Midbrain (tissue), 1 donor: ENCODE data around the gene CCL17.
A peak's percentile ranks its signal among the peaks of the same experiment; 100 is the strongest.
"Not testable (repeated sequence)": the region's sequence is repeated elsewhere in the genome, so short reads cannot be mapped to it uniquely, and the experiment has no call there.

Experiments used
- DNase-seq: peaks from one replicate; lab custom pipeline; 2025; lab: John Stamatoyannopoulos, UW

CCL17 gene

GRCh38 chr16:57396786-57397185 lies 7.8 kb upstream of the CCL17 start:
- DNase-seq = no peak

- DNase-seq = not testable (repeated sequence)
These were observed 7.1 kb upstream of the CCL17 start for GRCh38 chr16:57397493-57397892.

DNA sequence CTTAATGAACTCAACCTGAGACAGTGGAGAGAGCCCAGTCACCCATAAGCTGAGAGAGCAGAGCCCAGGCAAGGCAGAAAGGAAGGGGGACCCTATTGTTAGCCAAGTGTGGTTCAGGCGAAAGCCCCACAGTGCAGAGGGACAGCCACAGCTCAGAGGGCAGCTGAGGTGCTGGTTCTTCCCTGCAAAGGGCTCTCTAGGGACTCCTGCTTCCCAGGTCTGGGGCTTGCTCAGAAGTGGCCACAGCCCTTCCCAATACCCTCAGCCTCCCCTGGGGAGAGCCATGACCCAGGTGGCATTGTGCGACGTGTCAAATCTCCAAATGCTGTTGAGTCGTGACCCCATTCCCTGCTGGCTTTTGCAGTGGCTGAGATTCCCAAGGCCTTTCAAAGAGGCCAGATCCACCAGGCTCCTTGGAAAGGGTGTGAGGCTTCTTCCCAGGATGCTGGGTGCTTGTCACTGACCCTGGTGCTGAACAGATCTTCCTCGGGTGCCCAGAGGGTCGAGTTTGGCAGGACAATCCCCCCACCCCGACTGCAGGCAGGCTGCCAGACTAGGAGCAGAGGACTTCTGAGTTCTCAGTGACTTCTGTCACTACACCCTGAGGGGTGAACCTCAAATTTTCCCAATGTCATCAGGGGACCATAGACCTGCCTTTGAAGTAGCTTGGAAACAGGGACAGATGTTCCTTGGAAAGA lies 2.5 kb upstream of the CCL17 start:
- DNase-seq = no peak

- no peak for DNase-seq
These were observed 530 bp downstream of the CCL17 start for GRCh38 chr16:57405097-57405496.

- DNase-seq = no peak
These were observed 2.3 kb downstream of the CCL17 start for GRCh38 chr16:57406881-57407280.

DNA sequence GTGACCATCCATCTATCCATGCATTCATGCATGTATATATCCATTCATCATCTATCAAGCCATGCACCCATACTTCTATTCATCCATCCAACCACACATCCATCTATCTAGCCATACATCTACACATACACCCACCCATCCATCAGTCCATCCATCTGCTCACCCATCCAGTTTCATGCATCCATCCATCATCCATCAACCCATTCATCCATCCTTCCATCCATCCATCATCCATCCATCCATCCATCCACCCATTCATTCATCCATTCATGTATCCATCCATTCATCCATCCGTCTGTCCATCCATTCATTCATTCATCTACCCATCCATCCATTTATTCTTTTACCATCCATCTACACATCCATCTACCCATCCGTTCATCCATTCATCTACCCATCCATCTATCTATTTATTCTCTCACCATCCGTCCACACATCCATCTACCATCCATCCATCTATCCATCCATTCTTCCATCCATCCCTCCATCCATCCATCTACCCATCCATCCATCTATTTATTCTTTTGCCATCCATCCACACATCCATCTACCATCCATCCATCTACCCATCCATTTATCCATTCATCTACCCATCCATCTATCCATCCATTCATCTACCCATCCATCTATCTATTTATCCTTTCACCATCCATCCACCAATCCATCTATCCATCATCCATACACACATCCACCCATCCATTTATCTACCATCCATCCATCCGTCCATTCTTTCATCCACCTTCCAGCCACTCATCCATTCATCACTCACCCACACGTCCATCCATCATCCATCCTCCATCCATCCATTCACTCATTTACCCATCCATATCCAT lies 3.2 kb downstream of the CCL17 start:
- no peak for DNase-seq

- peak; percentile 16 for DNase-seq
These were observed 4.5 kb downstream of the CCL17 start for GRCh38 chr16:57409065-57409464.

DNA sequence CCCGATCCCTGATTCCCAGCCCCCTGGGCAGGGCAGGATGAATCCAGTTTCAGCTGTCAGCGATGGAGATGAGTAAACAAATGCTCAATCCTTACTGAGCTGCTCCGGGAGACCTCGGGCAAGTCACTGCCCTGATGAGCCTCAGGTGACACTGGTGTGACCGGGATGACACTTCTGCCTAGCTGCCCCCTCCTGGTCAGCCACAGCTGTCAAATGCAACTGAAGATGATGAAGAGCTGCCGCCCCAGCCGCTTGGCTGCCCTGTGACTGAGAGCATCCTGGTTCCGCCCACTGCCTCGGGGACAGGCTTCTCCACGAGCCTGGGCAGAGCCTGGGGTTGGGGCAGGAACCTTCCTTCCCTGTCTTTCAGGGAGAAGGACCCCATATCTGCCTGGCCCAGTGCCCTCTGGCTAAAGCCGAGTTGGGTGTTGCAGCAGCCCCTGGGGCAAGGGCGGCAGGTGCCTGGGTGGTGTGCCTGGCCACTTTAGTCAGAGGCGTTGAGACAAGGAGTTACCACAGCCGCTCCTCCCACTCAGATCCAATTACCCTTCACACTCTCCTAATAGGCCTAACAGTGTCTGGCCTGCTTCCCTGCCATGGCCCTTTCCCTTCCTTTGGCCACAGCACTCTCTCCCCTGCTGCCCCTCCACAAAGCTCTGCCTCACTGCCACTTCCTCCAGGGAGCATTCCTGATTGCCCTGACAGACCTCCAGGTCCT lies 5.5 kb downstream of the CCL17 start:
- DNase-seq = no peak

- DNase-seq = no peak
These were observed 6.9 kb downstream of the CCL17 start for GRCh38 chr16:57411362-57411976.

DNA sequence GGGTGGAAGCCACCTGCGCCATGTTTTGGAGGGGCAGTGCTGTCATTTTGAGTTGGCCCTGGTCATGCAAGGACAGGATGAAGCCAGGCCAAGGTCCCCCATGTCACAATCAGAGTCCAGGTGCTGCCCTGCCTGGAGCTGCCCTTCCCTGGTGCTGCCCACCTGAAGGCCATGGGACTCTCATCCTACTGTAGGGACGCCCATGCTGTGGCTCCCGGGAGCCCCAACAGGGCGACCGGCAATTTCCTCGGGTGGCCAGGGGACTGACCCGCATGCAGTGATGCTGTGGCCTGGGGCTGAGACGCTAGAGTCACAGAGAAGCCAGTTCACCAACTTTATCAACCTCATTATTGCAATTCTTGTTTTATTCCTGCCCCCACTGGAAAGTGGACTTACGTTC lies 8.0 kb downstream of the CCL17 start:
- no peak for DNase-seq

- no peak for DNase-seq
These were observed 8.7 kb downstream of the CCL17 start for GRCh38 chr16:57413301-57413730.

DNA sequence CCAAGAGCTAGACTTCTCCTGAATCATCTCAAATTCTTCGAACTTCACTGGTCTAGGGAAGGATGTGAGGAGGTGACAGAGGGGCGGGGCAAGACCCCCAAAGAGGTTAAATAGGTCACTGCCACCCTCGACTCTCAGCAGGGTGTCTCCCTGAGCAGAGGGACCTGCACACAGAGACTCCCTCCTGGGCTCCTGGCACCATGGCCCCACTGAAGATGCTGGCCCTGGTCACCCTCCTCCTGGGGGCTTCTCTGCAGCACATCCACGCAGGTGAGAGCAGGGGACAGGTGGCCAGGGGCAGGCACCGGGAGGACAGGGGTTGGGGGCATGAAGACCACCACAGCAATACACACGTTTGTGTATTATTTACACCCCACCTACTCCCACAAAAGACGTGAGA lies 9.2 kb downstream of the CCL17 start:
- no peak for DNase-seq

DNA sequence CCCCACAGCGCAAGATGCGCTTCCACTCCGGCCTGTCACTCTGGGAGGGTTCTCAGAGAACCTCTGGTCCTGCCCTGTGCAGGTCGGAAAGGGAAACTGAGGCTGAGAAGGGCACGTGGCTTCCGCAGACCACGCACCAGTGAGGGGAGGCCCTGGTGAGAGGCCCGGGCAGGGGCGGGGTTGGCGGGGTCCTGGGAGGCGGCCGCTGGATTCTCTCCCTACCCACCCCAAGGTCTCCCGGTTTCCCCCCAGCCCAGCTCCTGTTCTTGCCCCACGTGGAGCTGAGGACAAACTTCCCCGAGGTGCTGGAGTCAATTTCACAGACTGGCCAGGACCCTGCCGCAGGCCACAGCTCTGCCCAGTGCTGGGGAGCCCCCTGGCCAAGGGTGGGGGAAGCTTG lies 11.5 kb downstream of the CCL17 start:
- no peak for DNase-seq

DNA sequence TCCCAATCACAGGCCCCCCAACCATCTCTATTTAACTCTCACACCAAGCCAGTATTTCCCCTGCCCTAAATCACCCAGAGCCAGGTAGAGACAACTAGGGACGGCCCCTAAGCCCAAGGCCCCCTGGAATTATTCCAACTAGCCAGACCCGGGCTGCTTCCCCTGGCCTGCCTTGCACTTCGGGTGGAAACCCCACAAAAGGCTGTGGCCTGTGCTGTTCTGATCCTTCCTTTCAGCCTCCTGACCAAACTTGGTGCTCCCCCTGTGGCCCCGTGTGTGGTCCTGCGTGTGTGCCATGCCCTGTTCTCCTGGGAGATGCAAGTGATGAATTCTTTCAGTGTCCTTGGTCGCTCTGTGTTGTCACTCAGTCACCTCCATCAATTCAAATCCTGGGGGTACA lies 14.9 kb downstream of the CCL17 start:
- DNase-seq = no peak

- peak; percentile 18 for DNase-seq
These were observed 17.7 kb downstream of the CCL17 start for GRCh38 chr16:57422026-57422944.

- DNase-seq = no peak
These were observed 18.6 kb downstream of the CCL17 start for GRCh38 chr16:57423152-57423551.

- peak; percentile 25 for DNase-seq
These were observed 20.0 kb downstream of the CCL17 start for GRCh38 chr16:57424583-57424982.

GRCh38 chr16:57426356-57426755 lies 21.8 kb downstream of the CCL17 start:
- no peak for DNase-seq

- DNase-seq = no peak
These were observed 22.7 kb downstream of the CCL17 start for GRCh38 chr16:57427307-57427706.

DNA sequence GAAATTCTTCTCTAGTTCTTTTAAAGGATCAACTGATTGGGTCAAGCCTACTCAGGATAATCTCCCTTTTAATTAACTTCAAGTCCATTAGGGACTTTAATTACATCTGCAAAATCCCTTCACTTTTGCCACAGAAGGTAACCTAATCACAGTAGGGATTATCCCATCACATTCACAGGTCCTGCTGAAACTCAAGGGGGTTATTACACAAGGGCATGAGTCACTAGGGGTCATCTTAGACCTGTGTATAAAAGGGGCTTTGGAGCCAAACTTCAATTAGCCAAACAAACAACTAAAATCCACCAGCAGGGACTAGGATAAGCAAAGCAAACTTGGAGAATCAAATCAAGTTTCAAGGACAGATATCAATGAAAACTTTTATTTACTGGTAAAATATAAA lies 23.3 kb downstream of the CCL17 start:
- DNase-seq = no peak

DNA sequence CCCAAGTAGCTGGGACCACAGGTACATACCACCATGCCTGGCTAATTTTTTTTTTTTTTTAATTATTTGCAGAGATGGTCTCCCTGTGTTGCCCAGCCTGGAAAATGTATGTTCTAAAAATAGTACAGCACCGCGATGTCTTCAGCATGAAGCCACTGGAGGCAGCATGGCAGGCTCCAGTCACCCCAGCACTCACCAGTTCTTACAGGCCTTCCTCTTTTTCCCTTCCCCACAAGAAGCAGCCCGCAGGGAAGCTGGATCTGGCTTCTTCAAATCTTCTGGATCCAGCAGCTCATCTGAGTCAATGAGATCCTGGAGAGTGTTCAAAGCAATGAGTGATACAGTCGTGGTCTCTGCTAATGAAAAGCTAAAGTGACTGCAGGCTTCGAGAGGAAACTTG lies 26.4 kb downstream of the CCL17 start:
- DNase-seq = no peak
